A673 (cell line): ENCODE results near the gene GALNT2. TPM values are rescaled to one million over a fixed set of nuclear protein-coding genes. Genes with fewer than 3 reads are reported as not detected.

Experiments
- BruUV-seq: library from RNA; stranded (reverse); fragments of 400-500 nt; replicated peaks from 2 replicates; lab custom pipeline; 2021; lab: Mats Ljungman, UMichigan
- CTCF ChIA-PET: fragments of 300-600 bp; sonication (Branson Sonifier 250); formaldehyde crosslinking; loops from one replicate; lab custom pipeline; 2022; ENCODE audit warnings: antibody characterized with exemption; lab: Charles Lee
- POLR2A ChIA-PET: fragments of 300-600 bp; sonication (Branson Sonifier 250); formaldehyde crosslinking; loops from one replicate; lab custom pipeline; 2022; ENCODE audit warnings: antibody characterized with exemption; ENCODE audit not compliant: low non-redundant PET; lab: Charles Lee
- DNase-seq: peaks from one replicate; pipeline ENCODE4 v3.0.0-alpha.2; 2015; ENCODE audit warnings: low spot score
- H3K27ac ChIP-seq: fragments of 200-600 bp; sonication (generic); 2 replicates; pipeline ENCODE4 v1.5.1; 2016; ENCODE audit warnings: mixed run types, low read depth, mild to moderate bottlenecking, mixed read lengths, antibody characterized with exemption, low read length; ENCODE audit not compliant: poor library complexity, severe bottlenecking
- H3K27me3 ChIP-seq: fragments of 200-600 bp; sonication (generic); replicated peaks from 2 replicates; pipeline ENCODE4 v1.6.1; 2017; ENCODE audit warnings: mixed run types, low read depth, mild to moderate bottlenecking, mixed read lengths, antibody characterized with exemption, low read length; ENCODE audit not compliant: insufficient read depth, poor library complexity
- H3K36me3 ChIP-seq: fragments of 200-600 bp; sonication (generic); 2 replicates; pipeline ENCODE4 v1.6.1; 2016; ENCODE audit warnings: mixed run types, mild to moderate bottlenecking, mixed read lengths, antibody characterized with exemption, low read length; ENCODE audit not compliant: insufficient read depth, poor library complexity, severe bottlenecking
- H3K4me1 ChIP-seq: fragments of 200-600 bp; sonication (generic); 2 replicates; pipeline ENCODE4 v1.6.1; 2017; ENCODE audit warnings: mixed run types, mild to moderate bottlenecking, mixed read lengths, antibody characterized with exemption, low read length; ENCODE audit not compliant: insufficient read depth, poor library complexity, severe bottlenecking
- H3K4me3 ChIP-seq: fragments of 200-600 bp; sonication (generic); 2 replicates; pipeline ENCODE4 v1.5.1; 2016; ENCODE audit warnings: low read depth, mixed run types, mild to moderate bottlenecking, mixed read lengths, low read length; ENCODE audit not compliant: poor library complexity, severe bottlenecking
- H3K9me3 ChIP-seq: fragments of 200-600 bp; sonication (generic); 2 replicates; pipeline ENCODE4 v1.6.1; 2016; ENCODE audit warnings: mixed run types, low read depth, mild to moderate bottlenecking, mixed read lengths, antibody characterized with exemption, low read length; ENCODE audit not compliant: poor library complexity, severe bottlenecking
- CTCF ChIP-seq: fragments of 300-800, 200-600 bp; sonication (generic); conservative IDR thresholded peaks from 2 replicates; pipeline ENCODE4 v1.5.1; 2017; ENCODE audit warnings: low read depth, mild to moderate bottlenecking, antibody characterized with exemption, low read length, moderate library complexity, mixed read lengths
- EZH2 ChIP-seq: fragments of 200-600 bp; sonication (generic); IDR thresholded peaks from 2 replicates; pipeline ENCODE4 v1.6.1; 2017; ENCODE audit warnings: borderline replicate concordance, low read depth, mild to moderate bottlenecking, mixed read lengths, antibody characterized with exemption, low read length; ENCODE audit not compliant: poor library complexity, severe bottlenecking
- intact Hi-C: fragments of 100-400 bp; cut with micrococcal nuclease; formaldehyde crosslinking; loops from one replicate; pipeline ENCODE4 v1.10.0; 2022; ENCODE audit not compliant: unreplicated experiment
- total RNA-seq: library from RNA; stranded (reverse); gene quantifications from 2 replicates; pipeline ENCODE4 v1.2.3, GENCODE V29; 2021

GALNT2 gene
- total RNA-seq, 1 experiment from 2014 or later, result 94.6 TPM

- peak; percentile 44 for DNase-seq
- no TSS peak for BruUV-seq
- ChIA-PET CTCF (no interaction called here), POLR2A (no interaction called here)
- TF ChIP-seq CTCF (no peak), EZH2 (no peak)
- peaks cover 83% of the 10 kb centered on the region for H3K4me1 ChIP-seq
- no peaks in the 10 kb centered on the region for H3K27me3 ChIP-seq
- H3K9me3 ChIP-seq, result no peaks in the 10 kb centered on the region
- no peaks in the 10 kb centered on the region for H3K36me3 ChIP-seq
- intact Hi-C loops, result no loop called here
- peak overlapping the region; percentile 38 for H3K27ac ChIP-seq
- H3K4me3 ChIP-seq, result no peak overlapping the region
These were observed 69.7 kb downstream of the GALNT2 start for GRCh38 chr1:230136453-230137336.

- TF ChIP-seq EZH2 (no peak), CTCF (no peak)
- Histone ChIP-seq H3K9me3 (no peaks in the 10 kb centered on the region), H3K4me1 (peaks cover 83% of the 10 kb centered on the region), H3K27me3 (no peaks in the 10 kb centered on the region), H3K27ac (peak overlapping the region; percentile 38), H3K36me3 (no peaks in the 10 kb centered on the region), H3K4me3 (no peak overlapping the region)
- BruUV-seq, result no TSS peak
- intact Hi-C loops, result no loop called here
- ChIA-PET POLR2A (no interaction called here), CTCF (no interaction called here)
- no peak for DNase-seq
These were observed 70.3 kb downstream of the GALNT2 start for GRCh38 chr1:230137337-230137815.

GRCh38 chr1:230138561-230139239 is 71.7 kb downstream of the GALNT2 start:
- H3K4me3 ChIP-seq, result no peak overlapping the region
- H3K4me1 ChIP-seq, result peaks cover 83% of the 10 kb centered on the region
- intact Hi-C loops, result no loop called here
- ChIA-PET CTCF (no interaction called here), POLR2A (no interaction called here)
- H3K9me3 ChIP-seq, result no peaks in the 10 kb centered on the region
- BruUV-seq, result no TSS peak
- no peak for DNase-seq
- no peaks in the 10 kb centered on the region for H3K27me3 ChIP-seq
- no peak overlapping the region for H3K27ac ChIP-seq
- no peaks in the 10 kb centered on the region for H3K36me3 ChIP-seq
- TF ChIP-seq CTCF (no peak), EZH2 (no peak)
